Cortex of kidney (tissue), 1 donor: Measurements from ENCODE around the gene SND1.
"Not testable (repeated sequence)": the region's sequence is repeated elsewhere in the genome, so short reads cannot be mapped to it uniquely, and the experiment has no call there.

ENCODE experiments used
- DNase-seq: peaks from one replicate; lab custom pipeline; 2025; lab: John Stamatoyannopoulos, UW

The SND1 gene

DNA sequence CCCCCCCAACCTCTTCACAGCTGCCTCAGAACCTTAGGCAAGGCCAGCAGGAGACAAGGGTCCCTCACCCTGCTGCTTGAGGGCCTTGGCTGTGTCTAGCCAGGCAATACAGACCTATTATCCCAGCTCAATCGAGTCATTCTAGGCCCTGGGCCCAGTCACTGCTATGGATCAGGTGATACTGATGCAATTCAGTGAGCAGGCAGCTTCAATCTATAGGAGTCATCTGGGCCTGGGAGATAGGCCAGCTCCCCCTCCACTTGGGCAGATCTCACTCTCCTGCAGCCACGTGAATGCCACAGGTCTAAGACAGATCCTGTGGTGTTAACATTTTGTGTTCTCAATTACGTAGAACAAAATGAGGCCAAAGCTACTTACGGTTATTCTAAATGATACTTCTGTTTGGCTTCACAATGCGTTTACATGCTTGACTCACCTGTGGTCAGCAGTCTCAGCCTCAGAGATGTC, 447.2 kb downstream of the SND1 start:
- DNase-seq = no peak

- DNase-seq = no peak
These were observed 448.4 kb downstream of the SND1 start for GRCh38 chr7:128100225-128100948.

DNA sequence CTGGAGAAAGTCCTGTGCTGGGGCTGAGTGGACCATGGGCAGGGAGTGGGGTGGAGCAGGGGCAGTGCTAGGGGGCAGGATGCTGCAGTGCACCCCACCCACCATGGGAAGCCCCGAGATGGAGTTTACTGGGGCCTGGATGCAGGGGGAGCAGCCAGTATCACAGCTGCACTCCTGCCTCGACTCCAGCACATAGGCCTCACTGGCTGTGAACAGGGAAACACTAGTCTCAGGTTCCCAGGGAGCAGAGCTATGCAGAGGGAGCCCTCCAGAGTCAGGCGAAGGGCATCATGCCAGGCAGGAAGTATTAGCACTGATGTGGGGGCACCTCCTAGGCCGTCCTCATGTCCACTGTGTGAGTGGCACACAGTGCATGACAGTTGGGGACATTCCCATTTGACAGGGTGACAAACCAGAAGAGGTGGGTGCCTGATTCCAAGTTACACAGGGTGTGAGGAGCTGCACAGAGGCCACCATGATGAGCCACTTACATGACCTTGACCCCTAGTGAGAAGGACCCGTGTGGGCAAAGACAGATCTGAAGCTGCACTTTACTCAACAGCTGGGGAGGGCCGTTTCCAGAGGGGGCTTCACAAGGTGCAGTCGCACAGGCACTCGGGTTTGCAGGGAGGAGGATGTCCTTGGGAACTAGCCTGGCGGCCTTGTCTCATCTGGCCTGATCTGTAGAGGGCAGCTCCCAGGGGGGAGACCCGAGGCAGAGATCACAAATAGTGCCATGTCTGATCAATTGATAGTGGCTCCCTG, 449.1 kb downstream of the SND1 start:
- no peak for DNase-seq

DNA sequence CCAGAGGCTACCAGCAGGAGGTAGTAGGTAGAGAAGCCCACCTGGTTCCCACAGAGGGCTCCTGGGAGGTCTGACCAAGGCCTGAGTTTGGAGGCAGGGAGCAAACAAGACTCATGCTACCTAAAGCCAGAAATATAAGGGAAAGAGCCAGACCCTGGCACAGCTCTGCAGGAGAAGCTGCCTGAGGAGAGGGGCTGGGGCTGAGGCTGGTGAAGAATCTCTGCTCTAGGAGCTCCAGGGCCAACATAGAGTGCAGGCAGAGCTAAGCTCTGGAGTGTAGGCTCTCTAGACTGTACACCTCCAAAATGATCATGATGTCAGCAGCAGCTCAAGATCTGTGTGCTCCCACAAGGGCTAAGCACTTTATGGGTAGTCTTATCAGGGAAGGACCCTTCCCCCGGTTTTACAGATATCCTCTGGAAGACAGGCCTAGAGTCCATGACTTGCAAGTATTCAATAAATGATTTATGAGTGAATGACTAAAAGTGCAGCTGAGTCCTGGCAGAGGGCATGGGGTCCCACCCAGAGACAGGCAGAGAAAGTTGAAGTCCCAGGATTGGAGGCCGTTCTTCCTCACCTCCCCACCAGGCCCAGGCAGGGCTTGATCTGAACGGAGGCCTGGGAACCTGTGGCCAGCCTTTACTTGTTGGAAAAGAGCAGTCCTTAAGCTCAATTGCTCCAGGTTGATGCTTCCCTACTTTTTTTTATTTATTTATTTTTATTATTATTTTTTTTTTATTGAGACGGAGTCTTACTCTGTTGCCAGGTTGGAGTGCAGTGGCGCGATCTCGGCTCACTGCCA, 450.7 kb downstream of the SND1 start:
- no peak for DNase-seq

DNA sequence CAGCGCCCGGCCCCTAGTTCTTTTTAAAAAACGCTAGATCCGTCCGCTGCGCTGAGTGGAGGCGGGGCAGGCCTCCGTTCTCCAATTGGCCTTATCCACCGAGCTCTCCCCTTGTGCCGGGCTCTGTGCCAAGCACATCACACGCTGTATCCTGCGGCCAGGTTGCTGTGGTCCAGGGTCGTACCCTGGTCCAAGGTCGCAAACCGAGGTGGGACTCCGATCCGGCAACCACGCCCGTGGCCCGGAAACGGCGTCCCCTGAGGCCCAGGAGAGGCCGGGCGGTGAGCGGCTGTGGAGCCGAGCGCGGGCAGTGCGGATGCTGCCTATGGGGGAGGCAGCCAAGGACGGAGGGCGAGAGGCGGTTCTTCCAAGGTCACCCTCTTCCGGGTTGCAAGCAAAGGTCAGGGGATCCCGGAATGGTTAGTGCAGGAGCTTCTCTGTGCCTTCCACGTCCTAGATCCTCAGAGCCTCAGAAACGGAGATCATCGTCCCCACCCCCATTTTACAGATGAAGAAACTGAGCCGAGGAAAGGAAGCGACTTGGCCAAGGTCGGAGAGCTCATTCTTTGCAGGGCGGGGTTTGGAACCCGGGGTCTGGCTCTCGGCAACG, 451.6 kb downstream of the SND1 start:
- DNase-seq = no peak

DNA sequence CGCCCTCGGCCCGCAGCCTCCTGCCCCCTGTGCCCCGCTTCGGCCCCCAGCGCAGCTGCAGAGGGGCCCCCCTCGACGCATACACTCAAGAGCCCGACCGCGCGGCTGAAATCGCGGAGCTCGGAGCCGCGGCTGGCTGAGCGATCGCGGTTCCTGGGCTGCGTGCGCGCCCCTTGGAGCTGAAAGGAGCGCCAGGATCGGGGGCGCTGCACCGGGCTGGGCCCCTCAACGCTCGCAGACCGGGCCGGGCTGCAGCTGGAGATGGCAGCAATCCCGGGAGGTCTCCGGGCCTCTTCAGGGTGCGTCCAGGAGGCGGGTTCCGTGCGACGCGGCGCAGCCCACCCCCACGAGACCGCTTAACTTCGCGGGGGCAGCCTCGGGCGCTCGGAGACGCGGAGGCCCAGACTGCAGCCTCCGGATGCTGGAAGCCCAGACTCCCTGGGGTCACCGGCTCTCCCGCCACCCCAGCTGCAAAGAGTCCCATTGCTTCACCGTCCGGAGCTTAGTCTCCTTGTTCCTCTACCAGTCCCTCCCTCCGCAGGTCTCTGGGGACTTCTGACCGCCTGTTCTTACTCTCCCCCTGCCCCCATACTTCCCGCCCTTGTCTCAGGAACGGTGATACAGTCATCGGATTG, 452.2 kb downstream of the SND1 start:
- no peak for DNase-seq

DNA sequence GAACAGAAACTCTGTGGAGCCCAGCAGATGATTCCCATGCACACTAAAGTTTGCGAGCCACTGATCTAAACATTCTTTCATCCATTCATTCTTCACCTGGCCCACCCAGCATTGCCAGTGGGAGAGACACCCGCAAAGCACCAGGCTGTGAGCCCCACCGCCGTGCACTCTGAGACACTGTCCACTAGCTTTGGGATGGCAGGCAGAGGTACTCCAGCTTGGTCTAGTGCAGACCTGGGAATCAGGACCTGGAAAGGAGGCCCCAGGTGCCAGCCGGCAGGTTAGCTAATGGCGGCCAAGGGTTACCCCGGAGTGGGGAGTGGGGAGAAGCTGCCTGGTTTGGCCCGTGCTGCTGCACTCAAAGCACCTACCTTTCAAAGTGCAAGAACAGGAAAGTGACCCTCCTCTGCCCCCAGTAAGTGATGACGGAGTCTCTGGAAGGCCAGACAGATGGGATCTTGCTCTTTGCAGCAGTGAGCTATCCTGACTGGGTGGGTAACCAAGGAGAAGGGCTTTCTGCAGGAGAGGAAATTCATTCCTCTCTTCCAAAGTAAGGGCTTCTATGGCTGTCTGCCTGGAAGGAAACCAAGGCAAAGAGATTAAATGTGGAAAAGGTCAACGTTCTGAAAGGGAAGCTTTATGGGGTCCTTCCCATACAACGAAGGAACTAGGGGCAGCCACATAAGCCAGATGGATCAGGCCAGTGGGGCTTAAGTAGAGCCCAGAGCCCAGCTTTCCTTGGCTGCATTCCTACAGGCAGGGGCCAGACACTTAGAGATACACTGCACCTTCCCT, 453.4 kb downstream of the SND1 start:
- DNase-seq = no peak

DNA sequence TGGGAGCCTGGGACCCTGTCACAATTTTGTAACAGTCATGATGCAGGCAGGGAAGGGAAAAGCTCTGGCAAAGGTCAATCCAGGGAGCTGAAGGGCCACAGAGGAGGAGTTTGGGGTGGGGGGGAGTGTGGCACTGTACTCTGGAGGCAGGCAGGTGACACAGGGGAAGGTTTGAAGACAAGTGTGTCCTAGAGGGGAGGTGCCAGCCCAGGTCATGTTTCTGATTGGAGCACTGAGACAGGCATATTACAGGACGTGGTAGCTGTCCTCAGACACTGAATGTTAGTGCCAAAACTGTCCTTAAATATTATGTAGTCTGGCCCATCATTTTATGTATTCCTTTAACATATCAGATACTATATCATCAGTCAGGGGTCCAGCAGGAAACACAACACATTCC, 454.8 kb downstream of the SND1 start:
- no peak for DNase-seq

DNA sequence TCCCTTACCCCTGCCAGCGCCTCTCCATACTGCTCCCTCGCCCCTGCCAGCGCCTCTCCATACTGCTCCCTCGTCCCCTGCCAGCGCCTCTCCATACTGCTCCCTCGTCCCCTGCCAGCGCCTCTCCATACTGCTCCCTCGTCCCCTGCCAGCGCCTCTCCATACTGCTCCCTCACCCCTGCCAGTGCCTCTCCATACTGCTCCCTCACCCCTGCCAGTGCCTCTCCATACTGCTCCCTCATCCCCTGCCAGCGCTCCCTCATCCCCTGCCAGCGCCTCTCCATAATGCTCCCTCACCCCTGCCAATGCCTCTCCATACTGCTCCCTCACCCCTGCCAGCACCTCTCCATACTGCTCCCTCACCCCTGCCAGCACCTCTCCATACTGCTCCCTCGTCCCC, 455.5 kb downstream of the SND1 start:
- DNase-seq = not testable (repeated sequence)

GRCh38 chr7:128108129-128108528, 456.1 kb downstream of the SND1 start:
- DNase-seq = no peak

DNA sequence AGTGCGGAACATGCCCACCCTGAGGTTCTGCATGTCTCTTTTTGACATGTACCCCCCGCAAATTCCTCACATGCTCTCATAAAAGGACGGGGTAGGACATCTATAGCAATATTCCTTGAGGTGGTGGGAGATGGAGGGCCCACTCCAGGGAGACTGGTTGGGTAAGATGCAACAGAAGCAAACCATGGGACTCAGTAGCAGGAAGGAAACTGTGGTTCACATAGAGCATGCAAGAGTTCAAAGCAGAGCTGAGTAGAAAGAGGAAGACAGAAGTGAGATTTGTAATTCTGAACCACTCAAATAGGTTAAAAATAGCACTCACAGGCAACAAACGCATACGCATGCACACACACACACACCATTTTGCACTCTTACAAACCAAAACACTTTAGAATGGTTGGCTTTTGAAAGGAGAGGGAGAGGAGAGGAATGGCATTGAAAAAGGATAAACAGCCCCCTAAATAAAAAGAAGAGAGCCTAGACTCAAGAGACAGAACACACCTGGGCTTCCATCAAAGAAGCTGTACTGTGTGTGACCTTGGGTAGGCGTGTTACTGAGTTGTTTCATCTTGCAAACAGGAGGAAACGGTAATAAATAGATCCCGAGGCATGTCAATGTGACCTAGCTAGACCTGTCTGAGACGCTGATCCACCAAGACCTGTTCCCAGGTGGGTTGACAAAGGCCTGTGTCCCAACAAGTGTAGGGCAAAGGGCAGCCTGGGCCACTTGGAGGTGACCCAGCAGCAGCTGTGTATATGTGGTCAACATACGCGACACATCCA, 456.8 kb downstream of the SND1 start:
- DNase-seq = no peak

DNA sequence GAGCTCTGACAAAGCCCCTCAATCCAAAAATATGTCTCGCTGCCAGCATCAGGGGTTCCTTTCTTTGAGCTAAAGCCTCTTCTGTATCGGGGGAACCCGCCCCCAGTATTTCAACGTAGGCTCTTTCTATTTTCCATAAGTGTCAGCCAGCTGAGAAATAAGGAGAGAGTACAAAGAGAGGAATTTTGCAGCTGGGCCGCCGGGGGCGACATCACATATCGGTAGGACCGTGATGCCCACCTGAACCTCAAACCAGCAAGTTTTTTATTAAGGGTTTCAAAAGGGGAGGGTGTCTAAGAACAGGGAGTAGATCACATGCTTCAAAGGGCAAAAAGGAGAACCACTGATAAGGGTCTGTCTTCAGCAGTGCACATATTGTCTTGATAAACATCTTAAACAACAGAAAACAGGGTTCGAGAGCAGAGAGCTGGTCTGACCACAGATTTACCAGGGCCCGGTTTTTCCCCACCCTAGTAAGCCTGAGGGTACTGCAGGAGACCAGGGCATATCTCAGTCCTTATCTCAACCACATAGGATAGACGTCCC, 457.5 kb downstream of the SND1 start:
- DNase-seq = not testable (repeated sequence)

DNA sequence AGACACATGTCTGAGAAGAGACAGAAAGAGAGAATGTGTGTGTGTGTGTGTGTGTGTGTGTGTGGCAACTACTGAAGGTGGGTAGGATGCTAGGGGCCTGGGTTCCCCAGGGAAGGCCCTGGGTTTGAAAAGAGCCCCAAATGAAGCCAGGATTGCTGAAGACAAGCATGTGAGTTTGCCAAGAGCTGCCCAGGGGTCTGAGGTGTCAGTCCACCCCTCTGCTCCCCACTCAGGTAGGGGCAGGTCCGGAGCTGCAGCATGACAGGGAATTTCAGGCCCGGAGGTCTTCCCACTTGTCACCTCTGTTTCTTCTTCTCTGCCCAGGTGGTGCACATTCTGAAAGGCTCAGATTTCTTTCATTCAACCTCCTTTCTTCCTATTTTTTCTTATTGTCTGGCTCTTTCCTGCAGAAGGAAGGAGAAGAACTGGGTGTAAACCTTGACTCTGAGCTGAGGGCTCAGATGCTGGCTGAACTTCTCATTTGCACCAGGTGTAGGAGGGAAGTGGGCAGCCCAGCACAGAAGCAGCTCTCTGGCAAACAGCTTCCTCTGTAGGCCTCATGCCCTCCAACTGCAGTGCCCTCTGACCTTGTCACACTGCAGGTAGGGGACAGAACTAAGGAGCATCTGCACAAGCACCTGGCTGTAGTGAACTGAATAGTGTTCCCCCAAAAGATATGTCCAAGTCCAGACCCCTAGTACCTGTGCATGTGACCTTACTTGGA, 458.8 kb downstream of the SND1 start:
- no peak for DNase-seq

DNA sequence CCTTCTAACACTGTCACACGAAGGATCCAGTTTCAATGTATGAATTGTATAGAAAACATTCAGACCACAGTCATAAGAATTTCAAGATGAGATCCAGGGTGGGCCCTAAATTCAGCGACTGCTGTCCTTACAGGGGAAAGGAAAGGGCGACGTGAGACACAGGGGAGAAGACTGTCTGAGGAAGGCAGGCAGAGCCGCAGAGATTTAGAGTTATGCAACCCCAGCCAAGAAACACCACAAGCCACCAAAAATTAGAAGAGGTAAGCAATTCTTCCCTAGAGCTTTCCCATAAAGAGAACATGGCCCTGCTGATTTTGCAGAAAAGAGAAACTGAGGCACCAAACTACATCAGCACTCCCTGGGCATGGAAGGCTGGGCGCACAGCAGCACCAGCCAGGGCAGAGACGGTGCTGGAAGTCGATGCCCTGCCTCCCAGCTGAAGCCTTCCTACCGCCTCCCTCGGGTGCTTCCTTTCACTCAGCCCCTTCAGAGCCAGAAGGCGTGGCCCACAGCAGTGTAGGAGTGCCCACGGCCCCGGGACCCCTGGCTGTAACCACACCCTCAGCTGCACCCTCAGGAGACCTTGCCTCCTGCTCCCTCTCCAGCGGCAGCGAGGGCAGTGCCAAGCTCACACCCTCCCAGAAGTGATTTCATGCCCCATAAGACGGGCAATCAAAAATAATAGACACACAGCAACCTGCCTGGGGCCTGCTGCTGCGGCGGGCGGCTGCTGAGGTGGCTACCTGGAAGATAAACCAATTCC, 460.2 kb downstream of the SND1 start:
- no peak for DNase-seq

- DNase-seq = no peak
These were observed 460.8 kb downstream of the SND1 start for GRCh38 chr7:128112781-128113221.

GRCh38 chr7:128113839-128114238, 461.8 kb downstream of the SND1 start:
- no peak for DNase-seq

- DNase-seq = no peak
These were observed 462.8 kb downstream of the SND1 start for GRCh38 chr7:128114806-128115205.

DNA sequence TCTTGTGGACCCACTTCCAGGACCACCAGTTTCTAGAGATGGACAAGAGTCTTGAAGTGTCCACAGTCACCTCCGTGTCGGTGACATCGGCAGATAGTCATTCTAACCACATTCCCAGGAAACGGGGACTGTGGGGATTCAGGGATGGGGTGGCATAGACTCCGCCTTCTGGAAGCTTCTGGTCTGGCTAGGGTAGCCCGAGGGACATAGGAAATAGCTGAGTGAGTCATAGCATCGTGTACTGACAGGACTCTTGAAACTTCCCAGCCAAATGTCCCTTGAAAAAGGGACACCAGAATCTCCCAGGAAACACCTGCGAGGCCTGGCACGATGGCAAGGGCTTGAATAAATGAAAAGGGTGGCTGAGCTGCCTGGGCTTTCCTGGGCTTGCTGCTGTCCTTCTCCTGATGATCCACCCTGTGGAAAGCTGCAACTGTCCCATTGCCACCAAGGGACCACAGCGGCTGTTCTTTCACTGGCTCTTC, 463.4 kb downstream of the SND1 start:
- DNase-seq = no peak
